ENCODE results near the gene NRG3.

DNA sequence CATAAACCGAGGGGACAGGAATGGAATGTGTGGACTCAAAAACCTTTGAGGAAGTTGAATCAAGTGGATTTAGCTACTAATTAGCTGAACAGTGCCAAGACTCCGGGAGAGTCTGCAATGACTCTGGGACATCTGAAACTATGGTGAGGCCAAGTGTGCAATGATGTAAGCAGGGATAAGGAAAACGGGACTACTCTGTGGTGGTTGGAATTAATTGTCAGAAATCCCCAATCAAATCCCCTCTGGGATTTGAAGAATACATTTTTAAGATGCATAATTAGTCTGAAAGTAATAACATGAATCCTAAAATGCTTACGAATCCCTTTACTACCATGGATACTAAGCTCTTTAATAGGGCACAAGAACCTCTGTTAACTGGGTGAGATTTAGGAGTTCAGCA is 602.8 kb downstream of the NRG3 start:
- TF ChIP-seq, protein P1, sequence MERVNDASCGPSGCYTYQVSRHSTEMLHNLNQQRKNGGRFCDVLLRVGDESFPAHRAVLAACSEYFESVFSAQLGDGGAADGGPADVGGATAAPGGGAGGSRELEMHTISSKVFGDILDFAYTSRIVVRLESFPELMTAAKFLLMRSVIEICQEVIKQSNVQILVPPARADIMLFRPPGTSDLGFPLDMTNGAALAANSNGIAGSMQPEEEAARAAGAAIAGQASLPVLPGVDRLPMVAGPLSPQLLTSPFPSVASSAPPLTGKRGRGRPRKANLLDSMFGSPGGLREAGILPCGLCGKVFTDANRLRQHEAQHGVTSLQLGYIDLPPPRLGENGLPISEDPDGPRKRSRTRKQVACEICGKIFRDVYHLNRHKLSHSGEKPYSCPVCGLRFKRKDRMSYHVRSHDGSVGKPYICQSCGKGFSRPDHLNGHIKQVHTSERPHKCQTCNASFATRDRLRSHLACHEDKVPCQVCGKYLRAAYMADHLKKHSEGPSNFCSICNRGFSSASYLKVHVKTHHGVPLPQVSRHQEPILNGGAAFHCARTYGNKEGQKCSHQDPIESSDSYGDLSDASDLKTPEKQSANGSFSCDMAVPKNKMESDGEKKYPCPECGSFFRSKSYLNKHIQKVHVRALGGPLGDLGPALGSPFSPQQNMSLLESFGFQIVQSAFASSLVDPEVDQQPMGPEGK (CRISPR knock-in tag; IDR thresholded peaks at IDR 0.05; ENCODE audit: borderline replicate concordance): no peak
- no peak for TF ChIP-seq PPARA (CRISPR knock-in tag; IDR thresholded peaks at IDR 0.05; ENCODE audit: borderline replicate concordance)
- TF ChIP-seq, protein P2, sequence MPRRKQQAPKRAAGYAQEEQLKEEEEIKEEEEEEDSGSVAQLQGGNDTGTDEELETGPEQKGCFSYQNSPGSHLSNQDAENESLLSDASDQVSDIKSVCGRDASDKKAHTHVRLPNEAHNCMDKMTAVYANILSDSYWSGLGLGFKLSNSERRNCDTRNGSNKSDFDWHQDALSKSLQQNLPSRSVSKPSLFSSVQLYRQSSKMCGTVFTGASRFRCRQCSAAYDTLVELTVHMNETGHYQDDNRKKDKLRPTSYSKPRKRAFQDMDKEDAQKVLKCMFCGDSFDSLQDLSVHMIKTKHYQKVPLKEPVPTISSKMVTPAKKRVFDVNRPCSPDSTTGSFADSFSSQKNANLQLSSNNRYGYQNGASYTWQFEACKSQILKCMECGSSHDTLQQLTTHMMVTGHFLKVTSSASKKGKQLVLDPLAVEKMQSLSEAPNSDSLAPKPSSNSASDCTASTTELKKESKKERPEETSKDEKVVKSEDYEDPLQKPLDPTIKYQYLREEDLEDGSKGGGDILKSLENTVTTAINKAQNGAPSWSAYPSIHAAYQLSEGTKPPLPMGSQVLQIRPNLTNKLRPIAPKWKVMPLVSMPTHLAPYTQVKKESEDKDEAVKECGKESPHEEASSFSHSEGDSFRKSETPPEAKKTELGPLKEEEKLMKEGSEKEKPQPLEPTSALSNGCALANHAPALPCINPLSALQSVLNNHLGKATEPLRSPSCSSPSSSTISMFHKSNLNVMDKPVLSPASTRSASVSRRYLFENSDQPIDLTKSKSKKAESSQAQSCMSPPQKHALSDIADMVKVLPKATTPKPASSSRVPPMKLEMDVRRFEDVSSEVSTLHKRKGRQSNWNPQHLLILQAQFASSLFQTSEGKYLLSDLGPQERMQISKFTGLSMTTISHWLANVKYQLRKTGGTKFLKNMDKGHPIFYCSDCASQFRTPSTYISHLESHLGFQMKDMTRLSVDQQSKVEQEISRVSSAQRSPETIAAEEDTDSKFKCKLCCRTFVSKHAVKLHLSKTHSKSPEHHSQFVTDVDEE (CRISPR knock-in tag; IDR thresholded peaks at IDR 0.05): no peak
- TF ChIP-seq ISL1 (CRISPR knock-in tag; IDR thresholded peaks at IDR 0.05): no peak
- no peak for TF ChIP-seq ZNF70 (CRISPR knock-in tag; IDR thresholded peaks at IDR 0.05)
- TF ChIP-seq GLIS3 (CRISPR knock-in tag; IDR thresholded peaks at IDR 0.05): no peak
